HepG2 (cell line): Measurements from ENCODE around the gene RASSF4. TPM values are rescaled to one million over a fixed set of nuclear protein-coding genes. Genes with fewer than 3 reads are reported as not detected.
A peak's percentile ranks its signal among the peaks of the same experiment; 100 is the strongest.

Source experiments
- ARID2 ChIP-seq: sonication (generic); formaldehyde crosslinking; IDR thresholded peaks from 2 replicates; pipeline ENCODE4 v1.8.1; 2022; ENCODE audit warnings: mild to moderate bottlenecking, missing genetic modification reagents, borderline replicate concordance
- BHLHE40 ChIP-seq: IDR thresholded peaks from 2 replicates; pipeline ENCODE4 v1.6.1; 2011; ENCODE audit warnings: low read length, improper control_type of control experiment
- GATAD1 ChIP-seq: IDR thresholded peaks from 2 replicates; pipeline ENCODE4 v1.6.1; 2016; ENCODE audit warnings: missing genetic modification reagents, missing compliant biosample characterization
- HMG20B ChIP-seq: conservative IDR thresholded peaks from 2 replicates; pipeline ENCODE4 v1.6.1; 2016; ENCODE audit warnings: missing genetic modification reagents, missing compliant biosample characterization
- IKZF1 ChIP-seq: fragments of 450-650 bp; IDR thresholded peaks from 2 replicates; pipeline ENCODE4 v1.7.1; 2016
- KDM5B ChIP-seq: sonication (generic); formaldehyde crosslinking; IDR thresholded peaks from 2 replicates; pipeline ENCODE4 v1.4.0; 2020; ENCODE audit warnings: missing genetic modification reagents, mild to moderate bottlenecking, borderline replicate concordance
- MNT ChIP-seq: fragments of 450-650 bp; IDR thresholded peaks from 2 replicates; pipeline ENCODE4 v1.6.1; 2016
- MTERF4 ChIP-seq: sonication (generic); formaldehyde crosslinking; IDR thresholded peaks from 2 replicates; pipeline ENCODE4 v1.8.0; 2023; ENCODE audit warnings: mild to moderate bottlenecking, missing genetic modification reagents
- POLR2A ChIP-seq, 2 experiments: IDR thresholded peaks; 2 replicates each; pipeline ENCODE4 v1.6.1; 2011; ENCODE audit warnings: low read depth in 2 of 2, low read length in 2 of 2, mild to moderate bottlenecking in 1 of 2, moderate library complexity in 1 of 2; ENCODE audit not compliant: insufficient read depth in 1 of 2
- RBFOX2 ChIP-seq: fragments of 200-400 bp; formaldehyde crosslinking; IDR thresholded peaks from 2 replicates; pipeline ENCODE4 v1.6.1; 2017; ENCODE audit warnings: low read depth, mild to moderate bottlenecking, low read length
- RFXANK ChIP-seq: IDR thresholded peaks from 2 replicates; pipeline ENCODE4 v1.6.1; 2016
- SIN3B ChIP-seq: fragments of 150-350 bp; IDR thresholded peaks from 2 replicates; pipeline ENCODE4 v1.6.1; 2014; ENCODE audit warnings: low read length
- SRY ChIP-seq: sonication (generic); formaldehyde crosslinking; IDR thresholded peaks from 2 replicates; pipeline ENCODE4 v1.8.0; 2022; ENCODE audit warnings: mild to moderate bottlenecking, missing genetic modification reagents
- TRIM24 ChIP-seq: sonication (generic); formaldehyde crosslinking; IDR thresholded peaks from 2 replicates; pipeline ENCODE4 v1.8.0; 2022; ENCODE audit warnings: mild to moderate bottlenecking, missing genetic modification reagents
- ZHX2 ChIP-seq, 2 experiments: sonication (generic) in 1 of 2; formaldehyde crosslinking in 1 of 2; IDR thresholded peaks; 2 replicates each; pipeline versions ENCODE4 v1.6.1 to v1.9.0; 2014 to 2022; ENCODE audit warnings: antibody characterized with exemption in 1 of 2, borderline replicate concordance in 1 of 2, inconsistent platforms in 1 of 2, low read depth in 1 of 2, missing genetic modification reagents in 1 of 2
- ZKSCAN5 ChIP-seq: sonication (generic); formaldehyde crosslinking; IDR thresholded peaks from 2 replicates; pipeline ENCODE4 v1.5.1; 2020; ENCODE audit warnings: mild to moderate bottlenecking, missing genetic modification reagents
- ZNF230 ChIP-seq: sonication (generic); formaldehyde crosslinking; IDR thresholded peaks from 2 replicates; pipeline ENCODE4 v1.4.0; 2020; ENCODE audit warnings: mild to moderate bottlenecking, missing genetic modification reagents
- ZNF431 ChIP-seq: sonication (generic); formaldehyde crosslinking; IDR thresholded peaks from 2 replicates; pipeline ENCODE4 v1.9.0; 2022; ENCODE audit warnings: missing genetic modification reagents, low read depth, mild to moderate bottlenecking, borderline replicate concordance
- ZNF513 ChIP-seq: sonication (generic); formaldehyde crosslinking; conservative IDR thresholded peaks from 2 replicates; pipeline ENCODE4 v1.5.0; 2020; ENCODE audit warnings: missing genetic modification reagents
- ZNF75D ChIP-seq: sonication (generic); formaldehyde crosslinking; IDR thresholded peaks from 2 replicates; pipeline ENCODE4 v1.8.1; 2023; ENCODE audit warnings: missing genetic modification reagents, mild to moderate bottlenecking, borderline replicate concordance
- ZNF768 ChIP-seq: sonication (generic); formaldehyde crosslinking; IDR thresholded peaks from 2 replicates; pipeline ENCODE4 v1.4.0; 2020; ENCODE audit warnings: missing genetic modification reagents
- polyA plus RNA-seq, 8 experiments: library from polyadenylated mRNA; depleted of rRNA in 3 of 8; stranded (reverse) in 7 of 8; unstranded in 1 of 8; fragments of >200 nt; fragmentation: Illumina TruSeq in 4 of 8; extraction: Trizol in 4 of 8; gene quantifications; 2 replicates each; pipeline versions ENCODE4 v1.2.1 to v1.2.3, GENCODE V29; 2011 to 2016; ENCODE audit warnings: low read depth in 4 of 8, missing spikeins in 1 of 8, mixed read lengths in 1 of 8; ENCODE audit not compliant: insufficient read depth in 1 of 8
- total RNA-seq, 5 experiments: library from RNA; depleted of rRNA; stranded (reverse); fragments of >200 nt; fragmentation: Illumina TruSeq; extraction: Trizol; gene quantifications; 2 replicates each; pipeline ENCODE4 v1.2.3, GENCODE V29; 2016; ENCODE audit warnings: low read depth in 1 of 5

RASSF4 gene
- total and polyA plus RNA-seq, 2 of the 13 experiments (the other 11 are each of a cell fraction or from before 2014, with no cell fraction given), result 34.0 to 51.7 TPM

- TF ChIP-seq RBFOX2 (peak; percentile 60; the same call in 1 of the 2 replicates), ZNF431 (peak; percentile 29; the same call in 1 of the 2 replicates), SIN3B (no peak), IKZF1 (no peak), TRIM24 (CRISPR knock-in tag) (no peak), ZNF513 (CRISPR knock-in tag) (no peak), SRY (CRISPR knock-in tag) (0 out of 2 replicates have a peak, but pooled peaks have one; percentile 17), ZHX2 (IDR thresholded peaks at IDR 0.05; ENCODE audit: low read depth) (no peak), ZHX2 (CRISPR knock-in tag; IDR thresholded peaks at IDR 0.05; ENCODE audit: borderline replicate concordance) (no peak), KDM5B (peak; percentile 19; the same call in 1 of the 2 replicates), ARID2 (CRISPR knock-in tag) (no peak; the same call in 1 of the 2 replicates), HMG20B (CRISPR knock-in tag) (peak; percentile 80; the same call in 1 of the 2 replicates), MTERF4 (CRISPR knock-in tag) (no peak), ZNF230 (CRISPR knock-in tag) (no peak), MNT (peak; percentile 4; the same call in 1 of the 2 replicates), POLR2A (IDR thresholded peaks at IDR 0.05; ENCODE audit: insufficient read depth in 1 of 2, low read depth in 2 of 2, low read length in 2 of 2) (no peak; a peak in 3 of 4 replicates), ZNF75D (no peak), ZNF768 (CRISPR knock-in tag) (0 out of 2 replicates have a peak, but pooled peaks have one; percentile 13), GATAD1 (no peak; the same call in 1 of the 2 replicates), BHLHE40 (peak; percentile 94), ZKSCAN5 (CRISPR knock-in tag) (no peak), RFXANK (CRISPR knock-in tag) (no peak)
Observed at GRCh38 chr10:44995914-44996669, 36.5 kb downstream of the RASSF4 start (continued).
